ENCODE results near the gene WDPCP.

DNA sequence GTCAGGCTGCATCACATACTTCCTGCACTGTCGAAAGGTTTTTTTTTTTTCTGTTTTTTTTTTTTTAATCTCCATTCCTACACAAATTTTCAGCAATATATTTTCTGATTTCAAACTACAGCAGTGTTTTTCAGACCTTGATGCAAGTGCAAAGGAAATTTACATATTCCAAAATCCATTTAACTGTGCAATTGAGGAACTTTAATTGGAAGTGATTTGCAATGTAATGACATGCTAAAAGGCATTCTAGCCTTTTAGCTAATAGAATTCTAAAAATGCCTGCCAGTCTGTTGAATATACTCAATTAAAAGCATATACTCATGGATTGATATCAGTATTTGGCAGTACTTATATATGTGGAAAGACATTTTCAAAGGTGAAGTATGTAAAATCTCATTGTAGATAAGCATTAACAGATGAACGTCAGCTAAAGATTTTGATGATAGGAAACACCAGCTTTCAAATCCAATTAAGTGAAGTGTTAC is 327.1 kb downstream of the WDPCP start:
- TF ChIP-seq, protein P1, sequence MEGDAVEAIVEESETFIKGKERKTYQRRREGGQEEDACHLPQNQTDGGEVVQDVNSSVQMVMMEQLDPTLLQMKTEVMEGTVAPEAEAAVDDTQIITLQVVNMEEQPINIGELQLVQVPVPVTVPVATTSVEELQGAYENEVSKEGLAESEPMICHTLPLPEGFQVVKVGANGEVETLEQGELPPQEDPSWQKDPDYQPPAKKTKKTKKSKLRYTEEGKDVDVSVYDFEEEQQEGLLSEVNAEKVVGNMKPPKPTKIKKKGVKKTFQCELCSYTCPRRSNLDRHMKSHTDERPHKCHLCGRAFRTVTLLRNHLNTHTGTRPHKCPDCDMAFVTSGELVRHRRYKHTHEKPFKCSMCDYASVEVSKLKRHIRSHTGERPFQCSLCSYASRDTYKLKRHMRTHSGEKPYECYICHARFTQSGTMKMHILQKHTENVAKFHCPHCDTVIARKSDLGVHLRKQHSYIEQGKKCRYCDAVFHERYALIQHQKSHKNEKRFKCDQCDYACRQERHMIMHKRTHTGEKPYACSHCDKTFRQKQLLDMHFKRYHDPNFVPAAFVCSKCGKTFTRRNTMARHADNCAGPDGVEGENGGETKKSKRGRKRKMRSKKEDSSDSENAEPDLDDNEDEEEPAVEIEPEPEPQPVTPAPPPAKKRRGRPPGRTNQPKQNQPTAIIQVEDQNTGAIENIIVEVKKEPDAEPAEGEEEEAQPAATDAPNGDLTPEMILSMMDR (conservative IDR thresholded peaks at IDR 0.05; ENCODE audit: low read length) = no peak
- no peak for TF ChIP-seq EZH2phosphoT487 (IDR thresholded peaks at IDR 0.05; ENCODE audit: borderline replicate concordance, low read depth, low read length)

Measured in OCI-LY7 (cell line).